Forelimb muscle (tissue), 1 donor: ENCODE data around the gene PRUNE2. TPM values are rescaled to one million over a fixed set of nuclear protein-coding genes. Genes with fewer than 3 reads are reported as not detected.
"Not testable (repeated sequence)": the region's sequence is repeated elsewhere in the genome, so short reads cannot be mapped to it uniquely, and the experiment has no call there.

Source experiments
- DNase-seq: peaks from one replicate; pipeline ENCODE4 v3.0.0-alpha.2; 2013; ENCODE audit warnings: low read depth
- polyA plus RNA-seq: library from polyadenylated mRNA; unstranded; fragments of 120-200 nt; gene quantifications from one replicate; pipeline ENCODE4 v1.2.1, GENCODE V29; 2013; ENCODE audit not compliant: insufficient read length

PRUNE2 gene
- polyA plus RNA-seq, 1 donor: 10.8 TPM

DNA sequence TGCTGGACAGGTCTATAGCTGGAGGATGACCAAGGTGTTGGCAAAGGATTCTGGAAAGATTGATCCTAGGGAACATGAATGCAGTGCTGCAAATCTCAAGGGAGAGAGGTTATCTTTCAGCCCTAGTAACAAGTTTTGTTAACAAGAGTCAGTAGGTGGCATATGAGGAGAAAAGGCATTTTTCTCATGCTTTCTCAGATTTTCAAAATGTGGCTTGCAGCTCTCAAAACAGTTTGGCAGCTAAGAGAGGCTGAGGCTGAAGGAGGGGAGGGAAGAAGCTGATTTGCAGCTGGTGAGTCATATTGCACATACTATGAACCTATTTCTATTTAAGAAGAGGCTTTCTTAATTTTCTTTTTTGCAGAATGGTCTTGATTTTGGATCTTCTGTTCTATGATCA is 205.9 kb downstream of the PRUNE2 start:
- no peak for DNase-seq

GRCh38 chr9:76697554-76697953 is 208.4 kb downstream of the PRUNE2 start:
- no peak for DNase-seq

- no peak for DNase-seq
Observed at GRCh38 chr9:76697081-76697480, 208.8 kb downstream of the PRUNE2 start.

DNA sequence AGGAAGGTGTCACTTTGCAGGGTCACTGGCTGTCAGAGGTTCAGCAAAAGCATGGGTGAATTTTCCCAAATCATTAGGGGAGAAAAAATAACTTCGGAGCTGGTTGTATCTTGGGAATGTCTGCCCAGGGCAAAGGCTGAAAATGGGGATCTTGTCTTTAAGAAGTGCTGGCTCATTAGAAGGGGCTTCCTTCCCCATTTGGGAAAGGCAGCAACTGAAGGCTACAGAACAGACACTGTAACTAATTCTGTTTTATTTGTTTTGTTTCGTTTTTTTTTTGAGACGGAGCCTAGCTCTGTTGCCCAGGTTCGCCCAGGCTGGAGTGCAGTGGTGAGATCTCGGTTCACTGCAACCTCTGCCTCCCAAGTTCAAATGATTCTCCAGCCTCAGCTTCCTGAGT is 212.0 kb downstream of the PRUNE2 start:
- no peak for DNase-seq

DNA sequence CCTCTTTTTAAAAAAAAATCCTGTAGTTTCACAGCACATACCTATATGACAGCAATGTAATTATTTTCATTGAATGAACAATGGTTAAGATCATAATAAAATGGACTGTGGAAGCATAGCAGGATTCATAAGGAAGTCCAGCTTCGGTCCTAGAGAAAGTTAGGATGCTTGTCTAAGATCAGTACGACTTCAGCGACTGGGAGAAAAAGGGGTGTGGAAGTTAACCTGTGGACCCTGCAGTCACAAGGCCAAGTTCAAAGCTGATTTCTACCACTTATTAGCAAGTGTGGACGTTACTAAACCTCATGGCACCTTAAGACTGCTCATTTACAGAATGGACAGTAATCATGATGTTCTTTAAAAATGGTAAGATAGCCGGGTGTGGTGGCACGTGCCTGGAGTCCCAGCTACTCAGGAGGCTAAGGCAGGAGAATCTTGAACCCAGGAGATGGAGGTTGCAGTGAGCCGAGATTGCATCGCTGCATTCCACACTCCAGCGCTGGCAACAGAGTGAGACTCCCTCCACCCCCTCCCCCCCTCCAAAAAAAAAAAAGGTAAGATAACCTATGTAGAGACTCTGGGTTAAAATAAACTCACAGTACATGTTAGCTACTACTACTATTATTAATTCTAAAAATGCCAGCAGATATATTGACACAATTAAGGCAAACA is 213.3 kb downstream of the PRUNE2 start:
- no peak for DNase-seq

DNA sequence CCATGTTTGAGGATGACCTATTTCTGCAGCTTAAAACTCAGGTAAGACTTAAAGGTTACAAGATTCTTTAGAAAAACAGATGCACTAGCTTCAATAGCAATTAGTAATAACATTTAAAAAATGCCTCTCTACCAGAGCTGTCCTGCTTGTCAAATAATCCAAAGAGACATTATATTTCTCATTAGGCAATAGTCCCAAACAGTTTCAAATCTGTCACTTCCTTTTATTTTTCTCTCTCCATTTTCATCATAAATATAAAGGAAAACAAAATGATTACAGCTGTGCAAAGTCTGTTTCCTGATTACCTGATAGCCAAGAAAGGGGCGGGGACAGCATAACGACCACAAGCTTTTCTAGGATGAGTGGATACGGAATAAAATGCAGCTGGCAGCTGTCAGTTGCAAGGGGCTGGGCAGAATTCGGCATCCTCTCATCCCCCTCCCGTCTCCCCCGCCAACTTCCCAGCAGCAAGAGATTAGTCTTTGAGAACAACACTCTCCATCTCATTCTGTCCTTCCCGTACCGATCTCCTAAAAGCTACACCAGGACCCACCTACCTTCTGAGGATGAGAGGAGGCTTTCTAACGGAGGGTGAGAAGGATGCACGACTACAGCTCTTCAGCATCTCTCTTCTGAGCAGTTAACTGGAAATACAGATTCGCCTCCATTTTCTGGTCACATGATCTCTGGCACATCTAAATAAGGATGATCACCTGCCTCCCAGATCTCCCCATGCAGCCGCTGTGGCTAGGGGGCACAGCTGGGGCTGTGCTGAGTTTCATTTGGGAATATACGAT is 214.2 kb downstream of the PRUNE2 start:
- no peak for DNase-seq

DNA sequence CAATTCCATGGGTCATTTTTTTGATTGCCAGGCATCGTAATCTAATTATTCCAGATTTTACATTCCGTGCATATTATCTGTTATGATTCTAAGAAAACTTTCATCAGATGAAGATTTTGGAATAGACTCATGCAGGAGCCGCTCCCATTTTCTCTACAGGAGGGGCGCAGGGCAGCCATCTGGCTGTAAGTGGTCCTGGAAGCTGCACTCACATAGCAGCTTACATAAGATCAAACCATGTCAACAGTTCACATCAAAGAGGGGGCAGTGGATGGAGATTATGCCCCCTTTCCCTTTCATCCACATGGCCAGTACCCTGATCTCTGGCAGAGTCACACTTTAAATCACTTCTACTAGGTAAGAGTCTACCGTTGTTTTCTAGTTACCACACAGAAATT is 214.9 kb downstream of the PRUNE2 start:
- DNase-seq: no peak

DNA sequence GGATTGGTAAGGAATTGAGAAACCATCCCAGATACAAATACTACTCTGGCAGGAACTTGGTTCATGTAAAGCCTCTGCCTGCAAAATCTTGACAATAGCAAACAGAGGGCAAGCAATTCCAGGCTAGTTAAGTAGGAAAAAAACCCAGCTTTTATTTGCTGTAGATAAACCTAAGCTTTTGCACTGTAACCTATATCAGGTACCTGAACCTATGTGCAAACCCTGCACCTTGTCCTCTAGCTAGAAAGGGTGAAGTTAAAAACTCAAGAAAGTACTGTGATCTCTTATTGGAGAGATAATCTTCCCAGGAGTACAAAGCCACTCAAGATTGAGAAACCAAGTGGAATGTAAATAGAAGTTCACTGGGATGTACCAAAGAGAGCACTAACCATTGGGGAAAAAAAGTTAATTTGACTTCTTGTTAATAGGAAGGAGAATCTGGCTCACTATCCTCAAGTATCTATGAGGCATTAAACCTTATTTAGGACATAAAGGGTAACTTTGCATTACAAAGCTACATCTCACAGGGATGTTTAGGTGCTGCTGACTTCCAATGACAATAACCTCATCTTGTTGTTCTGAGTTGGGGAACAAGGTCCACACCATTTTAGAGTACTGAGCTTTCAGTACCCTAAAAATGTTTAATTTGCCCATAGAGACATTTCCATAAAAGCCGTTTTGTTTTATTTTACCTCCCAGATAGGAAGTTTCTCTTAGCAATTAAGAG is 215.5 kb downstream of the PRUNE2 start:
- DNase-seq: no peak

DNA sequence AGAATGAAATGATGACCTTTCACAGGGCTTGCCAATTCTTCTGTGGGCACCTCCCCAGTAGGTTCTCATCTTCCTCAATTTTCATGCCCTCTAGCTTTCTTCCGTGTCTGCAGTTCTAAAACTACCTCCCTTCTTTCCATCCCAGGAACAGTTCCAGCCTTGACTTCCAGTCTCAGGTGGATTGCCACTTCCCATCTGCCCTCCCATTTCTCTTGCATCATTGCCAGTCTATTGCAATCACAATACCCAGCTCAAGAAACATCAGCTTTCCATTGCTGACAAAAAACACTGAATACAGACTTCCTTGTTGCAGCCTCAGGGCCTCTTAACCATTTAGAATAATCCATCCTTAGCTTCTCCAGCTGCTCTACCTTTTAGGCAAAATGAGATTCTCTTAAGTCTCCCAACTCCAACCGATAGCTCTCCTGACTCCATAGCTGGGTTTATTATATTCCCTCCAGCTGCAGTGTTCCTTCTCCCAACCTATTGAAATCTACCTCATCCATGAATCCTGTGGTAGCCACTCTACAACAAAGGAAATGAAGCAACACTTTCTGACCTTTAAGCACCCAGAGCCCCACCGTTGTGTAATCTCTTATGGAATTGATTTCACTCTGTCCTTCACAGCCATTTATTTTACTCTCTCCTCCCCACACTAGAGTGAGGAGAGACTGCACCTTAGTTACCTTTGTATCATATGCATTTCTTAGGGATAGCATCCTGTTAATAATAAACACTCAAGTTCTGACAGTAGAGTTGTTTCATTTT is 217.3 kb downstream of the PRUNE2 start:
- DNase-seq: no peak

GRCh38 chr9:76687861-76688391 is 218.0 kb downstream of the PRUNE2 start:
- DNase-seq: no peak

GRCh38 chr9:76686756-76687155 is 219.2 kb downstream of the PRUNE2 start:
- DNase-seq: no peak

- DNase-seq: no peak
Observed at GRCh38 chr9:76684213-76684612, 221.7 kb downstream of the PRUNE2 start.

- DNase-seq: no peak
Observed at GRCh38 chr9:76681556-76681955, 224.4 kb downstream of the PRUNE2 start.

DNA sequence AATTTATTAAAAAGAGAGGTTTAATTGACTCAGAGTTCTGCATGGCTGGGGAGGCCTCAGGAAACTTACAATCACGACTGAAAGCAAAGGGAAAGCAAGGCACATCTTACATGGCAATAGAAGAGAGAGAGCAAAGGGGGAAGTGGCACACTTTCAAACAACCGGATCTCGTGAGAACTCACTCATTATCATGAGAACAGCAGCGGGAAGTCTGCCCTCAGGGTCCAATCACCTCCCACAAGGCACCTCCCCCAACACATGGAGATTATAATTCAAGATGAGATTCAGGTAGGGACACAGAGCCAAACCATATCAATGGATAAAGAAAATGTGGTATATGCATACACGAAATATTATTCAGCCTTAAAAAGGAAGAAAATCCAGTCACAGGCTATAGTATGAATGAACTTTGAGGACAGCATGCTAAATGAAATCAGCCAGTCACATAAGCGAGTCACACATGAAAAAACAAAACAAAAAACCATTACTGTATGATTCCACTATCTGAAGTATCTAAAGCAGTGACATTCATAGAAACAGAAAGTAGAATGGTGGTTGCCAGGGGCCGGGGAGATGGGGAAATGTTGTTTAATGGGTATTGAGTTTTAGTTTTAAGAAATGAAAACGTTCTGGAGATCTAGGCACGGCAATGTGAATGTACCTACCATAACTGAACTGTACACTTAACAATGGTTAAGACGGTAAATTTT is 225.0 kb downstream of the PRUNE2 start:
- no peak for DNase-seq

GRCh38 chr9:76677481-76678055 is 228.3 kb downstream of the PRUNE2 start:
- DNase-seq: no peak

DNA sequence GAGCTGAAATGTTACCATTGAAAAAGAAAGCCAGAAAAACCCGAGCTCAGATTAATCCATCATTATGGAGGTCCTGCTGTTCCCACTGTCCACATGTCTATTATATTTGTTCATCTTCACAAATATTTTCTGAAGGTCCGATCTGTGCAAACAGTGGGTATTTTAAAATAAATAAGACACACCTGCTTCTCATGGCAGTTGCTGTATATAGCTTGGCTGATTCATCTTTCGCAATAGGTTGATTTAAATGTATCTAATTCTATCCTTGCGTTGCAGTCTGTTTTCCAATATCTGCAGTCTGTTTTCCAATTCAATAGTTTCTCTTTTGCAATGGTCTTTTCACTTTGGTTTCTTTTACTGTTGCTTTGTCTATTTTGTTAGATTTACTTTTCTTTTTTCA is 229.1 kb downstream of the PRUNE2 start:
- DNase-seq: no peak

DNA sequence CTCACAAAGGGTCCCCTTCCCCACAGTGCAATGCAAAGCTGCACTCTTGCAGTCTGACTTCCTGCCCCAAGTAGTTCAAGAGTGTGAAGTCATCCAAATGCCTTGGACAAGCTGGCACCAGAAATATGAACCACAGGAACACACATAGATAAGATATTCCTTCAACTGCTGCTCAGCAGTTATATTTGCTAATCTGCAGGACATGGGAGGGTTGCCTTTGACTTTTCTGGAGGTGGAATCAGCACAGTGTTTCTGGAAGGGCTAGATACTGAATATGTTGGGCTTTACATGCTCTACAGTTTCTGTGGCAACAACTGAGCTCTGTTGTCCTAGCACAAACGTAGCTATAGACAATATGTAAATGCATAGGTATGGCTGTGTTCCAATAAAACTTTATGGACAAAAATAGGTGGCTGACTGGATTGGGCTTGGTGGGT is 238.4 kb downstream of the PRUNE2 start:
- DNase-seq: no peak

GRCh38 chr9:76665966-76666365 is 239.9 kb downstream of the PRUNE2 start:
- DNase-seq: not testable (repeated sequence)

DNA sequence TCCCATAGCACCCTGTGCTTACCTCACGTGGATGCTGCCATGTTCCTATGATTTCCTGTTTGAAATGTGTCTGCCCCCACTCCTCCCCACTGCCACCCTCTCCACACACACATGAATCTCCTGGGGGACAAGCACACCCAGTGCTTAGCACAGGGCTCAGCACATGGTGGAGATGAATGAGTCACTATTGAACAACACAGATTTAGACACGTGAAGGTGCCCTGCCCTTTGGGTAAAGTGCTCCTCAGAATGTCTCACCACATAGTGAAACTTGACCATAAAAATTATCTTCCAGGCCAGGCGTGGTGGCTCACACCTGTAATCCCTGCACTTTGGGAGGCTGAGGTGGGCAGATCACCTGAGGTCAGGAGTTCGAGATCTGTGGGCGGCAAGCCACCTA is 240.5 kb downstream of the PRUNE2 start:
- DNase-seq: no peak

GRCh38 chr9:76664120-76664519 is 241.8 kb downstream of the PRUNE2 start:
- DNase-seq: no peak
